GM20000 (cell line): ENCODE measurements around the gene MXRA7.

Source experiments
- DNase-seq: peaks from one replicate; pipeline ENCODE4 v3.0.0; 2012; ENCODE audit warnings: low spot score
- TF ChIP-seq, protein P1 (sequence below): IDR thresholded peaks from 2 replicates; pipeline ENCODE4 v1.5.1; 2012; ENCODE audit warnings: mild to moderate bottlenecking, control low read depth; ENCODE audit errors: extremely low read depth, missing control alignments

Gene MXRA7

DNA sequence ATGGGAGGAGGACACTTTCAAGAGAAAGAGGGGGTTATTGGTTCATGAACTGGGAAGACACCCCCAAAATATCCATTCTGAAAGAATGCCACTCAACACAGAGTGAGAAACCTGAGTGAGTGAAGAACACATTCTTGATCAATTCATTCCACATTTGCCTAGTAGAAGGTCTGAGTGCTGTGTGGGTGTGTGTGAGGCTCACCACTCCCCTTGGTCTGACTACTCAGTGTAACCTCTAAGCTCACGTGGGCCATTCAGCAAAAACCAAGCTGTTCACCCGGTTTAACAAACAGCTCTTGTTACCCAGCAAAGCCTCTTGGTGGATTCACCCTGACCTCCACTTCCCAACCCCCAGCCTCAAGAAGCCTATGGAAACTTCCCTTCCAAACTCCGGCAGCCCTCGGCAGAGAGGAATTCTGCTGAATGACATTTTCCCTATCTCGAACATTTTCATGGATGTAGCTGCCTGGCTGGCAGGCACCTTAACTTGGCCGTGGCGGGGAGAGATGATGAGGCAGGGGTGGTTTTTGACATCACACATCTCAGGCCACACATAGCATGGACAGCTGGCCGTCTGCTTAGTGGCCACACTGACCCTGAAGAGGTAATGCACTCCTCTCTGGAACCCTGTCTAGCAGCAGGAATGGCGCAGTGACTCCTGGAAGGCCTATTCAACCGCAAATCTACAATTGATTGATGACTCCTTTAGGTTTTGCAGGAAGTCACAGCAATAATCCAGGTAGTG, 78.8 kb downstream of the MXRA7 start:
- DNase-seq: peak; percentile 37
- TF ChIP-seq, protein P1, sequence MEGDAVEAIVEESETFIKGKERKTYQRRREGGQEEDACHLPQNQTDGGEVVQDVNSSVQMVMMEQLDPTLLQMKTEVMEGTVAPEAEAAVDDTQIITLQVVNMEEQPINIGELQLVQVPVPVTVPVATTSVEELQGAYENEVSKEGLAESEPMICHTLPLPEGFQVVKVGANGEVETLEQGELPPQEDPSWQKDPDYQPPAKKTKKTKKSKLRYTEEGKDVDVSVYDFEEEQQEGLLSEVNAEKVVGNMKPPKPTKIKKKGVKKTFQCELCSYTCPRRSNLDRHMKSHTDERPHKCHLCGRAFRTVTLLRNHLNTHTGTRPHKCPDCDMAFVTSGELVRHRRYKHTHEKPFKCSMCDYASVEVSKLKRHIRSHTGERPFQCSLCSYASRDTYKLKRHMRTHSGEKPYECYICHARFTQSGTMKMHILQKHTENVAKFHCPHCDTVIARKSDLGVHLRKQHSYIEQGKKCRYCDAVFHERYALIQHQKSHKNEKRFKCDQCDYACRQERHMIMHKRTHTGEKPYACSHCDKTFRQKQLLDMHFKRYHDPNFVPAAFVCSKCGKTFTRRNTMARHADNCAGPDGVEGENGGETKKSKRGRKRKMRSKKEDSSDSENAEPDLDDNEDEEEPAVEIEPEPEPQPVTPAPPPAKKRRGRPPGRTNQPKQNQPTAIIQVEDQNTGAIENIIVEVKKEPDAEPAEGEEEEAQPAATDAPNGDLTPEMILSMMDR: no peak

DNA sequence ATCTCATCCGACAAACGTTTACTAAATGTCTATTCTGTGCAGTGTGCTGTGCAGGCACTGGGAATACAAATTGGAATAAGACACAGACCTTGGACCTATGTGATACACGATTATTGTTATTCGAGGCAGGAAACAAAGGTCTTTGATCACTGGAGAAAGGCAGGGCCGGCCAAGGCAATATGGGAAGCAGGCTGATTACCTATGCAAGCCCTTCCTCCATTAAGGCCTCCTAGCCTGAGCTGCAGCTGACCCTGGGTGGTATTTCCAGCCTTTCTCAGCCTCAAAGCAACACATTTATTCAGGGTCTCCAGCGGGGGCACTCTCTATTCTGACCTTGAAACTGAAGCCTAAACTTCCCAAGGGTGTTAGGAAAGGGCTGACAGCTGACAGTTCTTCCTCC, 80.6 kb downstream of the MXRA7 start:
- TF ChIP-seq, protein P1: no peak
- DNase-seq: peak; percentile 5
